K562 (cell line): ENCODE data around the gene FN1. TPM values are rescaled to one million over a fixed set of nuclear protein-coding genes. Genes with fewer than 3 reads are reported as not detected.

Source experiments
- ATAC-seq: fragments of 200-7000 bp; cut with Tn5 transposase; 3 replicates; pipeline ENCODE4 v1.9.1; 2020; ENCODE audit warnings: moderate library complexity
- BruUV-seq: library from RNA; stranded (reverse); fragments of 400-500 nt; replicated peaks from 2 replicates; lab custom pipeline; 2021; lab: Mats Ljungman, UMichigan
- CTCF ChIA-PET: fragments of 300-600 bp; formaldehyde crosslinking; extraction: SDS; loops from one replicate; lab custom pipeline; 2021; ENCODE audit warnings: low intra/inter-chr PET ratio; lab: Yijun Ruan, JAX
- POLR2A ChIA-PET: fragments of 300-600, 350-650 bp; sonication (Branson Sonifier 250); formaldehyde crosslinking; extraction: SDS; loops from one replicate; lab custom pipeline; 2021; ENCODE audit warnings: antibody characterized with exemption, inconsistent platforms; lab: Yijun Ruan, JAX
- DNase-seq, 4 experiments: peaks; one replicate each; pipeline versions ENCODE4 v3.0.0 to v3.0.0-alpha.2; 2011 to 2018; ENCODE audit warnings: low spot score in 3 of 4, mixed read lengths in 3 of 4; ENCODE audit errors: extremely low read depth in 1 of 4
- FAIRE-seq: peaks from 2 replicates; lab custom pipeline; 2011; peaks lifted over from hg19 to GRCh38; lab: Jason Lieb, UNC
- H2AFZ ChIP-seq: 2 replicates; pipeline ENCODE4 v1.6.0; 2011; ENCODE audit warnings: low read depth, low read length, control low read depth, inconsistent platforms
- H3K27ac ChIP-seq: fragments of 200-600 bp; 3 replicates; pipeline ENCODE4 v1.8.0; 2011; ENCODE audit warnings: low read depth, mild to moderate bottlenecking, control low read depth, inconsistent platforms, low read length, moderate library complexity, mixed read lengths; ENCODE audit errors: extremely low read depth
- H3K27me3 ChIP-seq, 2 experiments: fragments of 300-600 bp in 1 of 2; 2 replicates in 1 of 2; 3 replicates in 1 of 2; pipeline versions ENCODE4 v1.6.0 to v1.8.0; 2011; ENCODE audit warnings: inconsistent platforms in 2 of 2, low read length in 2 of 2, mild to moderate bottlenecking in 1 of 2, mixed read lengths in 1 of 2, moderate library complexity in 1 of 2; ENCODE audit not compliant: control insufficient read depth in 2 of 2, insufficient read depth in 2 of 2
- H3K36me3 ChIP-seq: fragments of 300-600 bp; 3 replicates; pipeline ENCODE4 v1.8.0; 2011; ENCODE audit warnings: mild to moderate bottlenecking, low read length, inconsistent platforms; ENCODE audit not compliant: control insufficient read depth, insufficient read depth
- H3K4me1 ChIP-seq, 2 experiments: fragments of 200-600 bp in 1 of 2; replicated peaks in 1 of 2; 2 replicates in 1 of 2; 3 replicates in 1 of 2; pipeline versions ENCODE4 v1.5.1 to v1.8.0; 2011; ENCODE audit warnings: inconsistent platforms in 2 of 2, low read length in 2 of 2, mild to moderate bottlenecking in 1 of 2, mixed read lengths in 1 of 2, moderate library complexity in 1 of 2; ENCODE audit not compliant: control insufficient read depth in 2 of 2, insufficient read depth in 2 of 2
- H3K4me2 ChIP-seq: 2 replicates; pipeline ENCODE4 v1.6.1; 2011; ENCODE audit warnings: low read length, control low read depth, inconsistent platforms, mixed read lengths; ENCODE audit not compliant: insufficient read depth
- H3K4me3 ChIP-seq: fragments of 200-600 bp; sonication (generic), shearing (Covaris generic); 2 replicates; pipeline ENCODE4 v1.5.1; 2016; ENCODE audit warnings: control low read depth, inconsistent platforms
- H3K79me2 ChIP-seq: fragments of 200-600 bp; 3 replicates; pipeline ENCODE4 v1.8.0; 2011; ENCODE audit warnings: low read length, inconsistent platforms; ENCODE audit not compliant: control insufficient read depth, insufficient read depth
- H3K9ac ChIP-seq, 2 experiments: 2 replicates each; pipeline versions ENCODE4 v1.6.0 to v1.6.1; 2011; ENCODE audit warnings: low read depth in 2 of 2, low read length in 2 of 2, control low read depth in 1 of 2, inconsistent platforms in 1 of 2, mild to moderate bottlenecking in 1 of 2, mixed read lengths in 1 of 2; ENCODE audit not compliant: insufficient read depth in 1 of 2
- H3K9me1 ChIP-seq: one replicate; pipeline ENCODE4 v1.6.0; 2011; ENCODE audit warnings: inconsistent platforms, mild to moderate bottlenecking, low read length, moderate library complexity; ENCODE audit not compliant: control insufficient read depth, insufficient read depth
- H3K9me3 ChIP-seq: replicated peaks from 2 replicates; pipeline ENCODE4 v1.5.1; 2011; ENCODE audit warnings: low read depth, low read length, inconsistent platforms; ENCODE audit not compliant: control insufficient read depth, insufficient read depth
- H4K20me1 ChIP-seq: replicated peaks from 2 replicates; pipeline ENCODE4 v1.6.1; 2011; ENCODE audit warnings: low read length, inconsistent platforms, mixed read lengths; ENCODE audit not compliant: control insufficient read depth, insufficient read depth
- BRCA1 ChIP-seq, 2 experiments: fragments of 450-650 bp in 1 of 2; sonication (generic) in 1 of 2; formaldehyde crosslinking in 1 of 2; IDR thresholded peaks; 2 replicates each; pipeline versions ENCODE4 v1.5.0 to v1.6.1; 2017 to 2020; ENCODE audit warnings: mild to moderate bottlenecking in 1 of 2, missing genetic modification reagents in 1 of 2
- CBFA2T2 ChIP-seq: fragments of 450-650 bp; conservative IDR thresholded peaks from 2 replicates; pipeline ENCODE4 v1.6.1; 2017; ENCODE audit warnings: mild to moderate bottlenecking
- ETS1 ChIP-seq: conservative IDR thresholded peaks from 2 replicates; pipeline ENCODE4 v1.6.1; 2011; ENCODE audit warnings: low read depth, mild to moderate bottlenecking, low read length; ENCODE audit not compliant: control insufficient read depth
- FOXJ2 ChIP-seq: fragments of 200-800 bp; sonication (Bioruptor generic); IDR thresholded peaks from 2 replicates; pipeline ENCODE4 v1.6.1; 2016; ENCODE audit warnings: missing genetic modification characterization, missing compliant biosample characterization
- GTF2A2 ChIP-seq: IDR thresholded peaks from 2 replicates; pipeline ENCODE4 v1.6.1; 2016; ENCODE audit warnings: mild to moderate bottlenecking, missing genetic modification characterization, missing compliant biosample characterization
- HDAC8 ChIP-seq: fragments of 450-650 bp; IDR thresholded peaks from 2 replicates; pipeline ENCODE4 v1.6.1; 2016; ENCODE audit warnings: mild to moderate bottlenecking, missing genetic modification characterization, moderate library complexity, missing compliant biosample characterization
- JUNB ChIP-seq: fragments of 450-650 bp; formaldehyde crosslinking; conservative IDR thresholded peaks from 2 replicates; pipeline ENCODE4 v1.4.0; 2020; ENCODE audit warnings: mild to moderate bottlenecking
- JUND ChIP-seq, 2 experiments: IDR thresholded peaks; 2 replicates in 1 of 2; 3 replicates in 1 of 2; pipeline ENCODE4 v1.6.1; 2011; ENCODE audit warnings: borderline replicate concordance in 2 of 2, low read depth in 2 of 2, low read length in 2 of 2, improper control_type of control experiment in 1 of 2, missing biosample characterization in 1 of 2, missing genetic modification characterization in 1 of 2, missing genetic modification reagents in 1 of 2
- MCM5 ChIP-seq: fragments of 450-650 bp; IDR thresholded peaks from 2 replicates; pipeline ENCODE4 v1.6.1; 2016; ENCODE audit warnings: low read depth
- RB1 ChIP-seq: fragments of 450-650 bp; IDR thresholded peaks from 2 replicates; pipeline ENCODE4 v1.6.1; 2017; ENCODE audit warnings: low read depth, mild to moderate bottlenecking
- SIN3A ChIP-seq, 2 experiments: fragments of 150-350 bp in 1 of 2; IDR thresholded peaks; 2 replicates each; pipeline ENCODE4 v1.6.1; 2011 to 2016; ENCODE audit warnings: borderline replicate concordance in 2 of 2, low read depth in 2 of 2, low read length in 2 of 2, mild to moderate bottlenecking in 2 of 2, moderate library complexity in 2 of 2; ENCODE audit not compliant: control insufficient read depth in 1 of 2
- SUPT5H ChIP-seq: fragments of 450-650 bp; IDR thresholded peaks from 2 replicates; pipeline ENCODE4 v1.6.1; 2016
- TGIF2 ChIP-seq: sonication (generic); formaldehyde crosslinking; IDR thresholded peaks from 2 replicates; pipeline ENCODE4 v1.8.1; 2022; ENCODE audit warnings: mild to moderate bottlenecking, missing genetic modification reagents, moderate library complexity
- ZNF23 ChIP-seq: fragments of 250-450 bp; sonication (Bioruptor Pico); IDR thresholded peaks from 2 replicates; pipeline ENCODE4 v1.4.0; 2020; ENCODE audit warnings: mild to moderate bottlenecking
- WGBS: fragments of 100-300 bp; shearing (Covaris generic); methylation state at CpG from one replicate; pipeline ENCODE4 v1.1.6; 2016; ENCODE audit warnings: low coverage, mixed read lengths; ENCODE audit not compliant: insufficient coverage; ENCODE audit errors: missing lambda C conversion rate; 5-methylcytosine and 5-hydroxymethylcytosine counted together
- in situ Hi-C: fragments of 300-500 bp; cut with MboI; formaldehyde crosslinking; loops from 4 replicates; pipeline ENCODE4 v1.15.0; 2018; ENCODE audit warnings: inconsistent platforms, mixed read lengths
- intact Hi-C: fragments of 100-400 bp; cut with micrococcal nuclease; formaldehyde crosslinking; loops from 2 replicates; pipeline ENCODE4 v1.14.2; 2022
- polyA plus RNA-seq, 8 experiments: library from polyadenylated mRNA; depleted of rRNA in 4 of 8; stranded (reverse) in 5 of 8; unstranded in 3 of 8; fragments of >200 nt; fragmentation: Nextera tagmentation in 2 of 8; fragmentation: Illumina TruSeq in 1 of 8; extraction: Ambion mirVana in 2 of 8; extraction: Trizol in 1 of 8; gene quantifications; 2 replicates each; pipeline versions ENCODE4 v1.2.1 to v1.2.3, GENCODE V29; 2011 to 2014; ENCODE audit warnings: inconsistent platforms in 1 of 8, missing spikeins in 1 of 8
- total RNA-seq, 7 experiments: library from RNA; depleted of rRNA in 6 of 7; stranded (reverse); fragments of >200 nt in 6 of 7; fragmentation: Illumina TruSeq in 2 of 7; extraction: Trizol in 2 of 7; gene quantifications; 2 replicates each; pipeline versions ENCODE4 v1.2.1 to v1.2.3, GENCODE V29; 2011 to 2021; ENCODE audit warnings: low replicate concordance in 1 of 7

The FN1 gene
- total and polyA plus RNA-seq, 9 of the 15 experiments (the other 6 are each of a cell fraction or from before 2014, with no cell fraction given), result 7.4 to 19.1 (median 11.2) TPM

- H3K79me2 ChIP-seq, result no peaks in the 10 kb centered on the region
- no TSS peak for BruUV-seq
- 33% methylated on average over 1 of the region's 1 CpG for WGBS
- in situ Hi-C loops (no loop called here), intact Hi-C loops (no loop called here)
- CTCF ChIA-PET, result no interaction called here
- no peak overlapping the region for H3K4me2 ChIP-seq
- peaks cover 4 to 14% of the 10 kb centered on the region in 2 experiments; a peak in 1 of 5 replicates for H3K4me1 ChIP-seq
- no peaks in the 10 kb centered on the region for H3K9me1 ChIP-seq
- no peaks in the 10 kb centered on the region for H3K27me3 ChIP-seq
- no peaks in the 10 kb centered on the region for H4K20me1 ChIP-seq
- no peak for ATAC-seq
- H3K27ac ChIP-seq, result no peak overlapping the region
- H3K36me3 ChIP-seq, result no peaks in the 10 kb centered on the region
- POLR2A ChIA-PET, result no interaction called here
- H3K4me3 ChIP-seq, result no peak overlapping the region
- no peak overlapping the region for H3K9ac ChIP-seq
- no peak for FAIRE-seq
- H2AFZ ChIP-seq, result no peak overlapping the region
- no peak for DNase-seq
- H3K9me3 ChIP-seq, result no peaks in the 10 kb centered on the region
- TF ChIP-seq ETS1 (no peak), TGIF2 (CRISPR knock-in tag) (no peak), FOXJ2 (tag) (no peak), BRCA1 (IDR thresholded peaks at IDR 0.05) (no peak), BRCA1 (CRISPR knock-in tag; IDR thresholded peaks at IDR 0.05) (no peak), JUND (IDR thresholded peaks at IDR 0.05; ENCODE audit: borderline replicate concordance, low read depth, low read length) (no peak), JUND (tag; IDR thresholded peaks at IDR 0.05; ENCODE audit: borderline replicate concordance, low read depth, low read length) (no peak), JUNB (CRISPR knock-in tag) (no peak), SUPT5H (no peak), GTF2A2 (tag) (no peak), CBFA2T2 (no peak), HDAC8 (tag) (no peak), ZNF23 (CRISPR knock-in tag) (no peak), RB1 (no peak), MCM5 (no peak), SIN3A (IDR thresholded peaks at IDR 0.05; ENCODE audit: borderline replicate concordance in 2 of 2, control insufficient read depth in 1 of 2, low read depth in 2 of 2, low read length in 2 of 2) (no peak)
Observed at GRCh38 chr2:215415820-215416577, 19.9 kb downstream of the FN1 start.
